Activated CD4-positive, alpha-beta T cell treated with anti-CD3 and anti-CD28 coated beads for 24 hours (primary cell): Measurements from ENCODE around the gene GABRG3.
"Not testable (repeated sequence)": the region's sequence is repeated elsewhere in the genome, so short reads cannot be mapped to it uniquely, and the experiment has no call there.

ENCODE experiments used
- DNase-seq, 2 donors: peaks; one replicate each; pipeline ENCODE4 v3.0.0-alpha.2; 2020; ENCODE audit warnings: low read depth in 2 of 2

GABRG3 gene

DNA sequence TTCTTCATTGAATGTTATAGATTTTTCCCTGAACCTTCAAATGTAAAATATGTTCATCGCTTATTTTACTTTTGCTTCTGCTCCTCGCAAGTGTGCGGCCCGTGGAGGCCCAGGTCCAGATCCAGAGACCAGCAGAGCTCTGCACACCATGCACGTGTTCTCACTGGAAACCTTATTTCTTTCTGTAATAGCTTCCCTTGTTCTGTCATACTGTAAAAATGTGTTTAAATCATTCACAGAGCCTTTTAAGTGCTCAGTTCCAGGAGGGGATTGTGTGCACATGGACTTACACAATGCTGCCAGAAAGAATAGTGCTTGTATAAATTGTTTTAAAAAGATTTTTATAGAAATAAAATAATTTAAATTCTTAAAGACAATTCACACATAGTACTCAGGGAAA lies 359.3 kb downstream of the GABRG3 start:
- no peak for DNase-seq

DNA sequence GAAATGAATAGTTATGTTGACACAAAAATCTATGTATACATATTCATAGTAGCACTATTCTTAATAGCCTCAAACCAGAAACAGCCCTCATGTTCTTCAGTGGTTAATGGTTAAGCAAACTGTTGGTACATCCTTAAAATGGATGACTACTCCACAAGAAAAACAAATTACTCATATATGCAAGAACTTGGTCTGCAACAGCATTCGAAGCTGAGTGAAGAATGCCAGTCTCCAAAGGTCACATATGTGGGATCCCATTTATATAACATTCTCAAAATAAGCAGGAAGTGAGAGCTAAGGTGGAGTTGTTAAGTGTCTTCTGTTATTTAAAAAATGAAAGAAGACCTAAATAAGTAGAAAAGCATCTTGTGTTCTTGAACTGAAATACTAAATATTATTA lies 365.7 kb downstream of the GABRG3 start:
- DNase-seq: no peak

DNA sequence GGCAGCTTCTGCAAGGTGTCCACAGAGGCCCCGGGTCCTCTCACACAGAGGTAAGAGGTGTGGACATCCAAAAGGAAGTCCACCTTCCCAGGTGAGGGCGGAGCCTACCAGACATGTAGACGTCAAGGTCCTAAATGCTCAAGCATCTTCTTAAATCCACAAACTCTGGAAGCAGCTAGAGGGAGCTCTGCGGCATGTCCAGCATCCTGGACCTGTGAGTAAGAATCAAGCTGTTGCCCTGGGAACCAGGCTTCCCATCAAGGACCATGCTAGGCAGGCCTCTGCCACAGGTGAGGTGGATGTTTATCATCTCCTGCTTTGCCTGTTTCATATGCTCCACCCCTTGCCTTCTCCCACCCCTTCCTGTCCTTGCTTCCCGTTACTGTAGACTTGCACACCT lies 368.2 kb downstream of the GABRG3 start:
- no peak for DNase-seq

DNA sequence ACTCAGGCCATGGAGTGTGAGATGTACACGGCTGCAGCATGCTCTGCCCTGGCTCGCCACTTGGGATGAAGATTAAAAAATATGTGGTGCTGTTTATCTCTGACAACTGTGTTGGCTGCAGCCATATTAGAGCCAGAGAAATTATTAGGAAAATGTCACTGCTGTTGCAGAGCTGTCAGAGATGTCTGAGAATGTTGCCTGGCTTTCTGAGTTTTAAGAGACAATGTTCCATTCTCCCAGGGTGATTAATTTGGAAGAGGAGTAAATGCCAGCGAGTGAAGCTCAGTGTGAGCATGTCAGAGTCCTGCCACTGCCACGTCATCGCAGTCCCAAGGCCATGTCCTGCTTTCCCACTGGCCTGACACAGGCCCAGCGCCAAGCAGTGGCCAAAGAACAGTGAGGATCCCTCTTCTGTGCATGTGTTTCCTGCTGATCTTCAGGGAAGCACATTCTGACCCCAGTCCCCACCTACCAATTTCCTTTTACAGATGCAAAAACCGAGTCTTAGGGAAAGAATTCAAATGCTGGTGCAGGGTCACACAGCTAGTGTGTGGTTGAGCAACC lies 370.9 kb downstream of the GABRG3 start:
- no peak for DNase-seq

DNA sequence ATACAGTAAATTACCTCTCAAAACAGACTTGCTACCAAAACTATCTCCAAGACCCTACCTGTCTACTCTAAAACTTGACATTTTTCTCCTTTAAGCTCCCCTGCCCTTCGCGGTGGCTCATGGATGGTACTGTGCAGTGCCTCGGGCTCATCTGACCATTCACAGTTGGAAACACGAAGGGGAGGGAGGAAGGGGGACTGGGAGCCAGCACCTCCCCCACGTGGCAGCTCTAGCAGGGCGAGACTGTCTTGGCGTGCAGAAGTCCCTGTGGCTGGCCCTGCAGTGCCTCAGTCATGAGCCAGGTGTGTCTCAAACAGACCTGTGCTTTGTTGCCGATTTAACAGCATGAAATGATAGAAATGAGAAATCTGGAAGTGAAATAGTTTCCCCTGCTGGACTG lies 372.0 kb downstream of the GABRG3 start:
- DNase-seq: no peak

GRCh38 chr15:27352136-27352535 lies 381.2 kb downstream of the GABRG3 start:
- no peak for DNase-seq

GRCh38 chr15:27353856-27354255 lies 382.9 kb downstream of the GABRG3 start:
- no peak for DNase-seq

GRCh38 chr15:27358751-27359434 lies 387.9 kb downstream of the GABRG3 start:
- no peak for DNase-seq

GRCh38 chr15:27359586-27359985 lies 388.6 kb downstream of the GABRG3 start:
- no peak for DNase-seq

GRCh38 chr15:27360316-27360715 lies 389.3 kb downstream of the GABRG3 start:
- DNase-seq: no peak

GRCh38 chr15:27361438-27361837 lies 390.5 kb downstream of the GABRG3 start:
- DNase-seq: no peak

DNA sequence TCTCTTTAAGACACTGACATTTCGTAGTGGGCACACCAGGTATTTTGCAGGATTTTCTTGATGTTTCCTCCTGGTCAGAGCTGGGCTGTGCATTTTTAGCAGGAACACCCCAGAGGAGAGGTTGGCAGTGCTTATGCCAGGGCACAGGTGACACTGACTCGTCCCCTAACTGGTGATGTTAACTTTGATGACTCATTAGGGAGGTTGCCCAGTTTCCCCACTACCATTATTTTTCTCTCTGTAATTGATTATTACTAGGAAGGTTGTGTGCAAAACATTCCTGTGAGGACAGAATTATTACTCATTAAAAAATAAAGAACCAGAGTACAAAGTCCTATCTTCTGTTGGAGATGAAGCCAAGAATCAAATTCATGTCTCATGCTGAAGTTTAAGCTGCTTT lies 394.5 kb downstream of the GABRG3 start:
- no peak for DNase-seq

- DNase-seq: not testable (repeated sequence)
These were observed 406.4 kb downstream of the GABRG3 start for GRCh38 chr15:27377391-27377790.

- DNase-seq: no peak
These were observed 411.5 kb downstream of the GABRG3 start for GRCh38 chr15:27382361-27383025.

DNA sequence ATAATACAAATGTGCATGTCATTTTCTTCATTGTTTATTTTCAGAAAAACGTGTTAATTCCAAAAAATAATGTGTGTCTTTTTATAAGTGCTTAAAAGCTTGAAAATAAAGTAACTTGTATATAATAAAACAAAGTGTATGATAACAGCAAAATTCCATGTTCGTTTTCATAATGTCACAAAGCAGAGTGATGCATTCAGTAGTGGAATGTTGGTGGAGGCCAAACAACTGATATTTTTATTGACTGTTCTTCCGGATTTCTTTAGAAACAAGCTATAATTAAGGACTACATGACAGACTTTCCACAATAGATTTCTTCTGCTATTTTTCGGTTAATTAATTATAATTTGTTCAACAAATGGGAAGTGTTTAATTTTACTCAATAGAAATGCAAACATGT lies 412.7 kb downstream of the GABRG3 start:
- no peak for DNase-seq

DNA sequence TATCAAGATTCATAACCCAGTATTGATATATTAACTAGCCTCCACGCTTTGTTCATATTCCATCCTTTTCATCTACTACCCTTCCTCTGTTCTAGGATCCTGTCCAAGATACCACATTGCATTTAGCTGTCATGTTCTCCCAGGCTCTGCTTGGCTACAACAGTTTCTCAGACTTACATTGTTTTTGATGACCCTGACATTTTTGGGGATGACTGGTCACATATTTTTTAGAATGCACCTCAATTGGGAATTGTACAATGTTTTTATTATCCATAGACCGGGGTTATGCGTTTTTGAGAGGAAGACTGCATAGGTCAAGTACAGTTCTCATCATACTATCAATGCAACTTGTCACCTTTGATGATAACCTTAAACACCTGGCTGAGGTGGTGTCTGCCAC lies 421.2 kb downstream of the GABRG3 start:
- no peak for DNase-seq

DNA sequence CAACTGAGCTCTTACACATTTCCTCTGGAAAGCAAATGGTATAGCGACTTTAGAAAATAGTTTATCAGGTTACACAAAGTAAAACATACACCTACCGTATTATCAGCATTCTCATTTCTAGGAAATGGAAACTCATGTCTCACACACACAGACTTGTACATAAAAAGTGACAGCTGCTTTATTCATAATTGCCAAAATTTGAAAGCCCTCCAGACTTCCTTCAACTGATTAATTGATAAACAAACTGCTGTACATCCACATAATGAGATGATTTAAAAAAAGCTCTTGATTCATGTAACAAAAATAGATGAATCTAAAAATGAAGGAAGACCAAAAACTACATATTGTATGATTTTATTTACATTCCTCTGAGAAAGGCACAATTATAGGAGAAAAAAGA lies 425.5 kb downstream of the GABRG3 start:
- DNase-seq: no peak

GRCh38 chr15:27396996-27397395 lies 426.0 kb downstream of the GABRG3 start:
- DNase-seq: no peak

- DNase-seq: no peak
These were observed 427.7 kb downstream of the GABRG3 start for GRCh38 chr15:27398631-27399161.

DNA sequence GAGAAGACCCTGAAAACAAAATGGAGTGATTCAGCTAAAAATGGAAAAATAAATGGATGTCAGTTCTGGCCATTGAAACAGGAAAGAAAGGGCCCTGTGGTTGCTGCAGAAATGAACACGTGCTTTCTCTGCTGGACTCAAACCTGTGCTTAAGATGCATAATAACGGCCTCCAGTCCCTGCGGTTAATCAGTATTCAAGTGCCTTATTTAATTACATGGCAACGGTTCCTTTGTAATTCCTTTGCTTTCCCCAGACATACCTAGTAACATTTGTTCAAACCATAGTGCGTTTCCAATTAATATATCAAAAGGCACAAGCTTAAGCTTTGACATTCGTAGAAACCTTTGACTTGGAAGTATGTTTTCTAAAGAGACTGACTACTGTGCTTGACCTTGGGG lies 428.3 kb downstream of the GABRG3 start:
- DNase-seq: no peak

DNA sequence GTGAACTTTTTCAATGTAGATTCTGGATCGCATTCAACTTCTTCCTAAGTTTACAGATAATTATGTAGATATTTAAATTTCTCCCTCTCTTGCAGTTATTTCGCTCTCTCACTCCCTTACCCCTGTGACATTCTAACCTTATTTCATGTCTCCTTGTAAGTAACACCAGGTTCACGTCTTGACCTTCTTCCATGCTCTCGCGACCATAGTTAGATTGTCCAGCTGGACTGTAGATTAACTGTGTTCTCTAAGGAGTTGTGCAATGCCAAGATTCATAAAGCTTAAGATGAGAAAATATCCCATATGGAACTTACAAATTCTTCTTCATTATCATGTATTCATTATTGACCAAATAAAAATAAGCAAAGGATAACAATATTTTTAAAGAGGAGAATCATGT lies 430.5 kb downstream of the GABRG3 start:
- no peak for DNase-seq

DNA sequence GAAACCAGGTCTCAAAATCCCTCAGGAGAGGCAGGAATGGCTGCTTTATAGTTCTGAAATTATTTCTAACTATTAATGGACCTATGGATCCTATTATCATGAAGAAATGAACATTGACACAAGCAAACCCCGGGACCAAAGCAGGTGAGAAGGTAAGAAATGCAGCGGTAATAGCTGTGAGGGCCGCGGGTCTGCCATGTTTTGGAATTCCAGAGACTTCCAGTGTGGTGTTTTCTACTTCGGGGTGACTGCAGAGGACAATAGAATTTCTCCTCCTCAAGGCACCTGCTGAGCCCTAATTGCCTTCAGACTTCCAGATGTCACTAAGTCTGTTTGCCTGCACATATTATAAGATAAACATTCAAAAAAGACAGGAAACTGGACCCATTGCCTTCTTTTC lies 437.4 kb downstream of the GABRG3 start:
- DNase-seq: no peak

DNA sequence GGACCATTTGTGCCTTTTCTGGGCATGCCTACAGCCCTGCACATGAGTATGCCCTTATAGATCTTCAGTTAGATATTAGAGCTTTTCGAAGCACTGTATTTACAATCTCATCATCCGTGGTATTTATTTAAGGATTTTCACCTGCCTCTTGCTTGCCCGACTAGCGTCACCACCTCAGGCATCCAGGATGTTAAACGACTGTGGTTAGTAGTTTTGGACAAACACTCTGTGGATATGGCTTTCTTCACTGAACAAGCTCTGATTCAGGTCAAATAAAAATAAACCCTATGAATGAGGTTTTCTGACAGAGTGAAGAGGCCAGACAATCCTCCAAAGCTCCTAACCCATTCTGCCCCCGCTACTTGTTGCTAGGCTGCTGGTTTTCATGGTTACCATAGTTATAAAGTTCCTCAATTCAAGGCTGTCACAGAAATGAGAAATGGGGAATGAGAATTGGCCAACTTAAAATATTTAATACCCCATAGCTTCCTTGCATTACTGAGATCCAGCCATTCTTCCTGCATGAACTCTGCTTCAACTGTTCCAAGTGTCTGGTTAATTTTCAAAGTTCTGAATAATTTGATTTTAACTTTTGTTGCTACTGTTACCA lies 440.1 kb downstream of the GABRG3 start:
- no peak for DNase-seq
